HepG2 (cell line): Measurements from ENCODE around the gene SEMA3G.

Source experiments
- JUNB ChIP-seq: sonication (generic); formaldehyde crosslinking; IDR thresholded peaks from 2 replicates; pipeline ENCODE4 v1.8.0; 2022; ENCODE audit warnings: missing genetic modification reagents, mild to moderate bottlenecking, borderline replicate concordance
- MTF1 ChIP-seq: sonication (generic); formaldehyde crosslinking; IDR thresholded peaks from 2 replicates; pipeline ENCODE4 v1.5.0; 2020; ENCODE audit warnings: missing genetic modification reagents
- PAF1 ChIP-seq: IDR thresholded peaks from 2 replicates; pipeline ENCODE4 v1.6.1; 2016; ENCODE audit warnings: missing genetic modification reagents, missing compliant biosample characterization
- POLR2AphosphoS5 ChIP-seq: IDR thresholded peaks from 2 replicates; pipeline ENCODE4 v1.6.1; 2012; ENCODE audit warnings: low read depth, low read length
- ZBTB33 ChIP-seq: sonication (generic); formaldehyde crosslinking; IDR thresholded peaks from 2 replicates; pipeline ENCODE4 v1.4.0; 2020; ENCODE audit warnings: missing genetic modification reagents
- ZNF543 ChIP-seq: sonication (generic); formaldehyde crosslinking; IDR thresholded peaks from 2 replicates; pipeline ENCODE4 v1.4.0; 2020; ENCODE audit warnings: mild to moderate bottlenecking, missing genetic modification reagents
- TF ChIP-seq, protein P1 (sequence below): sonication (generic); formaldehyde crosslinking; conservative IDR thresholded peaks from 2 replicates; pipeline ENCODE4 v1.4.0; 2020; ENCODE audit warnings: missing genetic modification reagents
- TF ChIP-seq, protein P2 (sequence below), 2 experiments: fragments of 450-650 bp in 1 of 2; sonication (generic) in 1 of 2; formaldehyde crosslinking in 1 of 2; IDR thresholded peaks; 2 replicates each; pipeline versions ENCODE4 v1.6.1 to v1.8.0; 2016 to 2022; ENCODE audit warnings: antibody characterized with exemption in 1 of 2, mild to moderate bottlenecking in 1 of 2, missing genetic modification reagents in 1 of 2
- TF ChIP-seq, protein P3 (sequence below): sonication (generic); formaldehyde crosslinking; IDR thresholded peaks from 2 replicates; pipeline ENCODE4 v1.9.0; 2021; ENCODE audit warnings: missing genetic modification reagents, mild to moderate bottlenecking, borderline replicate concordance

GRCh38 chr3:52493232-52494017 lies 48.5 kb upstream of the SEMA3G start:
- TF ChIP-seq ZBTB33 (CRISPR knock-in tag) (no peak), ZNF543 (no peak), JUNB (no peak), POLR2AphosphoS5 (no peak), PAF1 (CRISPR knock-in tag) (no peak), MTF1 (CRISPR knock-in tag) (no peak)
- TF ChIP-seq, protein P1, sequence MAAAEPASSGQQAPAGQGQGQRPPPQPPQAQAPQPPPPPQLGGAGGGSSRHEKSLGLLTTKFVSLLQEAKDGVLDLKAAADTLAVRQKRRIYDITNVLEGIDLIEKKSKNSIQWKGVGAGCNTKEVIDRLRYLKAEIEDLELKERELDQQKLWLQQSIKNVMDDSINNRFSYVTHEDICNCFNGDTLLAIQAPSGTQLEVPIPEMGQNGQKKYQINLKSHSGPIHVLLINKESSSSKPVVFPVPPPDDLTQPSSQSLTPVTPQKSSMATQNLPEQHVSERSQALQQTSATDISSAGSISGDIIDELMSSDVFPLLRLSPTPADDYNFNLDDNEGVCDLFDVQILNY (CRISPR knock-in tag): no peak
- TF ChIP-seq, protein P2, sequence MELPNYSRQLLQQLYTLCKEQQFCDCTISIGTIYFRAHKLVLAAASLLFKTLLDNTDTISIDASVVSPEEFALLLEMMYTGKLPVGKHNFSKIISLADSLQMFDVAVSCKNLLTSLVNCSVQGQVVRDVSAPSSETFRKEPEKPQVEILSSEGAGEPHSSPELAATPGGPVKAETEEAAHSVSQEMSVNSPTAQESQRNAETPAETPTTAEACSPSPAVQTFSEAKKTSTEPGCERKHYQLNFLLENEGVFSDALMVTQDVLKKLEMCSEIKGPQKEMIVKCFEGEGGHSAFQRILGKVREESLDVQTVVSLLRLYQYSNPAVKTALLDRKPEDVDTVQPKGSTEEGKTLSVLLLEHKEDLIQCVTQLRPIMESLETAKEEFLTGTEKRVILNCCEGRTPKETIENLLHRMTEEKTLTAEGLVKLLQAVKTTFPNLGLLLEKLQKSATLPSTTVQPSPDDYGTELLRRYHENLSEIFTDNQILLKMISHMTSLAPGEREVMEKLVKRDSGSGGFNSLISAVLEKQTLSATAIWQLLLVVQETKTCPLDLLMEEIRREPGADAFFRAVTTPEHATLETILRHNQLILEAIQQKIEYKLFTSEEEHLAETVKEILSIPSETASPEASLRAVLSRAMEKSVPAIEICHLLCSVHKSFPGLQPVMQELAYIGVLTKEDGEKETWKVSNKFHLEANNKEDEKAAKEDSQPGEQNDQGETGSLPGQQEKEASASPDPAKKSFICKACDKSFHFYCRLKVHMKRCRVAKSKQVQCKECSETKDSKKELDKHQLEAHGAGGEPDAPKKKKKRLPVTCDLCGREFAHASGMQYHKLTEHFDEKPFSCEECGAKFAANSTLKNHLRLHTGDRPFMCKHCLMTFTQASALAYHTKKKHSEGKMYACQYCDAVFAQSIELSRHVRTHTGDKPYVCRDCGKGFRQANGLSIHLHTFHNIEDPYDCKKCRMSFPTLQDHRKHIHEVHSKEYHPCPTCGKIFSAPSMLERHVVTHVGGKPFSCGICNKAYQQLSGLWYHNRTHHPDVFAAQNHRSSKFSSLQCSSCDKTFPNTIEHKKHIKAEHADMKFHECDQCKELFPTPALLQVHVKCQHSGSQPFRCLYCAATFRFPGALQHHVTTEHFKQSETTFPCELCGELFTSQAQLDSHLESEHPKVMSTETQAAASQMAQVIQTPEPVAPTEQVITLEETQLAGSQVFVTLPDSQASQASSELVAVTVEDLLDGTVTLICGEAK (IDR thresholded peaks at IDR 0.05): no peak
- TF ChIP-seq, protein P2 (CRISPR knock-in tag; IDR thresholded peaks at IDR 0.05): no peak
- TF ChIP-seq, protein P3, sequence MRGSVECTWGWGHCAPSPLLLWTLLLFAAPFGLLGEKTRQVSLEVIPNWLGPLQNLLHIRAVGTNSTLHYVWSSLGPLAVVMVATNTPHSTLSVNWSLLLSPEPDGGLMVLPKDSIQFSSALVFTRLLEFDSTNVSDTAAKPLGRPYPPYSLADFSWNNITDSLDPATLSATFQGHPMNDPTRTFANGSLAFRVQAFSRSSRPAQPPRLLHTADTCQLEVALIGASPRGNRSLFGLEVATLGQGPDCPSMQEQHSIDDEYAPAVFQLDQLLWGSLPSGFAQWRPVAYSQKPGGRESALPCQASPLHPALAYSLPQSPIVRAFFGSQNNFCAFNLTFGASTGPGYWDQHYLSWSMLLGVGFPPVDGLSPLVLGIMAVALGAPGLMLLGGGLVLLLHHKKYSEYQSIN: no peak
